SIG-M5 treated with dmso at 0.1 percent for 504 hours (cell line): Measurements from ENCODE around the gene TRIM43B.
"Not testable (repeated sequence)": the region's sequence is repeated elsewhere in the genome, so short reads cannot be mapped to it uniquely, and the experiment has no call there.

Source experiments
- DNase-seq: peaks from one replicate; lab custom pipeline; 2025; ENCODE audit not compliant: unreplicated experiment; lab: John Stamatoyannopoulos, UW

Gene TRIM43B

GRCh38 chr2:95434507-95435076 lies 50.0 kb downstream of the TRIM43B start:
- not testable (repeated sequence) for DNase-seq

GRCh38 chr2:95433973-95434372 lies 50.6 kb downstream of the TRIM43B start:
- DNase-seq: not testable (repeated sequence)

GRCh38 chr2:95433373-95433772 lies 51.2 kb downstream of the TRIM43B start:
- DNase-seq: not testable (repeated sequence)

- not testable (repeated sequence) for DNase-seq
These were observed 54.6 kb downstream of the TRIM43B start for GRCh38 chr2:95429748-95430467.

- DNase-seq: not testable (repeated sequence)
These were observed 57.2 kb downstream of the TRIM43B start for GRCh38 chr2:95427196-95427867.
